SK-N-SH (cell line): Measurements from ENCODE around the gene LTF. TPM values are rescaled to one million over a fixed set of nuclear protein-coding genes. Genes with fewer than 3 reads are reported as not detected.

Experiments used
- CTCF ChIA-PET: fragments of 300-600, 350-600 bp; formaldehyde crosslinking; extraction: SDS; loops from one replicate; lab custom pipeline; 2021; lab: Yijun Ruan, JAX
- POLR2A ChIA-PET: fragments of 350-600 bp; sonication (Branson Sonifier 250); formaldehyde crosslinking; extraction: SDS; loops from one replicate; lab custom pipeline; 2020; ENCODE audit warnings: antibody characterized with exemption, inconsistent platforms; lab: Yijun Ruan, JAX
- DNase-seq: peaks from one replicate; pipeline ENCODE4 v3.0.0; 2012
- H2AFZ ChIP-seq: fragments of 200-600 bp; sonication (generic); 2 replicates; pipeline ENCODE4 v1.8.1; 2016; ENCODE audit warnings: antibody characterized with exemption, mild to moderate bottlenecking, low read depth
- H3F3A ChIP-seq: fragments of 200-600 bp; sonication (generic); replicated peaks from 2 replicates; pipeline ENCODE3; 2016; ENCODE audit warnings: antibody characterized with exemption, mild to moderate bottlenecking; ENCODE audit not compliant: insufficient read depth
- H3K27ac ChIP-seq, 2 experiments: fragments of 200-500 bp in 1 of 2; fragments of 200-600 bp in 1 of 2; sonication (Bioruptor generic) in 1 of 2; sonication (generic), shearing (Covaris generic) in 1 of 2; 2 replicates each; pipeline versions ENCODE4 v1.5.1 to v1.6.1; 2014 to 2016; ENCODE audit warnings: low read depth in 2 of 2, inconsistent platforms in 1 of 2, low read length in 1 of 2, mild to moderate bottlenecking in 1 of 2, mixed read lengths in 1 of 2
- H3K27me3 ChIP-seq: fragments of 200-600 bp; sonication (generic), shearing (Covaris generic); 2 replicates; pipeline ENCODE4 v1.6.1; 2016; ENCODE audit warnings: mixed run types; ENCODE audit not compliant: insufficient read depth
- H3K36me3 ChIP-seq, 2 experiments: fragments of 200-500 bp in 1 of 2; fragments of 200-600 bp in 1 of 2; sonication (Bioruptor generic) in 1 of 2; sonication (generic) in 1 of 2; replicated peaks in 1 of 2; 2 replicates each; pipeline versions ENCODE3 to v1.5.1; 2014 to 2016; ENCODE audit warnings: low read length in 1 of 2, mild to moderate bottlenecking in 1 of 2; ENCODE audit not compliant: insufficient read depth in 2 of 2, control insufficient read depth in 1 of 2
- H3K4me1 ChIP-seq, 2 experiments: fragments of 200-500 bp in 1 of 2; fragments of 200-600 bp in 1 of 2; sonication (Bioruptor generic) in 1 of 2; sonication (generic), shearing (Covaris generic) in 1 of 2; 2 replicates each; pipeline versions ENCODE4 v1.5.1 to v1.6.1; 2014 to 2016; ENCODE audit warnings: low read depth in 1 of 2, low read length in 1 of 2, mixed run types in 1 of 2; ENCODE audit not compliant: insufficient read depth in 2 of 2, control insufficient read depth in 1 of 2
- H3K4me2 ChIP-seq: fragments of 200-600 bp; sonication (generic), shearing (Covaris generic); 2 replicates; pipeline ENCODE4 v1.6.1; 2017; ENCODE audit warnings: mixed run types
- H3K4me3 ChIP-seq, 2 experiments: fragments of 200-500 bp in 1 of 2; fragments of 200-600 bp in 1 of 2; sonication (Bioruptor generic) in 1 of 2; sonication (generic), shearing (Covaris generic) in 1 of 2; 2 replicates each; pipeline versions ENCODE4 v1.5.1 to v1.8.1; 2014 to 2016; ENCODE audit warnings: low read depth in 2 of 2, inconsistent platforms in 1 of 2, low read length in 1 of 2, mild to moderate bottlenecking in 1 of 2, mixed read lengths in 1 of 2, moderate library complexity in 1 of 2
- H3K79me2 ChIP-seq: fragments of 200-600 bp; sonication (generic); 2 replicates; pipeline ENCODE4 v1.8.1; 2017; ENCODE audit warnings: mild to moderate bottlenecking; ENCODE audit not compliant: insufficient read depth
- H3K9ac ChIP-seq: fragments of 200-600 bp; sonication (generic); 2 replicates; pipeline ENCODE4 v1.6.1; 2017; ENCODE audit warnings: mixed run types
- H3K9me2 ChIP-seq: fragments of 200-600 bp; sonication (generic); 2 replicates; pipeline ENCODE4 v1.6.1; 2017; ENCODE audit warnings: mixed run types
- H3K9me3 ChIP-seq: fragments of 200-600 bp; sonication (generic); 2 replicates; pipeline ENCODE4 v1.6.1; 2017; ENCODE audit warnings: mixed run types, mild to moderate bottlenecking, moderate library complexity
- H4K20me1 ChIP-seq: fragments of 200-600 bp; sonication (generic); 2 replicates; pipeline ENCODE4 v1.6.1; 2017; ENCODE audit warnings: mild to moderate bottlenecking, mixed run types; ENCODE audit not compliant: insufficient read depth
- FOSL2 ChIP-seq: IDR thresholded peaks from 2 replicates; pipeline ENCODE4 v1.4.0; 2012; ENCODE audit warnings: low read depth, mild to moderate bottlenecking, moderate library complexity, borderline replicate concordance
- FOXM1 ChIP-seq: IDR thresholded peaks from 2 replicates; pipeline ENCODE4 v1.4.0; 2012; ENCODE audit warnings: low read depth, mild to moderate bottlenecking
- GABPA ChIP-seq: IDR thresholded peaks from 2 replicates; pipeline ENCODE4 v1.4.0; 2012; ENCODE audit warnings: low read depth, mild to moderate bottlenecking
- GATA2 ChIP-seq: sonication (generic); formaldehyde crosslinking; IDR thresholded peaks from 2 replicates; pipeline ENCODE4 v1.5.0; 2020; ENCODE audit warnings: mild to moderate bottlenecking, missing genetic modification reagents
- MEF2A ChIP-seq: IDR thresholded peaks from 2 replicates; pipeline ENCODE4 v1.4.0; 2012; ENCODE audit warnings: low read depth, borderline replicate concordance
- NFIC ChIP-seq: IDR thresholded peaks from 2 replicates; pipeline ENCODE4 v1.4.0; 2012; ENCODE audit warnings: borderline replicate concordance
- POLR2AphosphoS5 ChIP-seq: IDR thresholded peaks from 2 replicates; pipeline ENCODE4 v1.6.1; 2012; ENCODE audit warnings: low read depth, low read length
- RAD21 ChIP-seq: IDR thresholded peaks from 2 replicates; pipeline ENCODE4 v1.6.1; 2012; ENCODE audit warnings: mild to moderate bottlenecking, low read length
- RCOR1 ChIP-seq: fragments of 150-350 bp; IDR thresholded peaks from 2 replicates; pipeline ENCODE4 v1.6.1; 2017; ENCODE audit warnings: antibody characterized with exemption, low read length
- TAF1 ChIP-seq: IDR thresholded peaks from 2 replicates; pipeline ENCODE4 v1.6.1; 2012; ENCODE audit warnings: low read depth, mild to moderate bottlenecking, low read length, moderate library complexity, borderline replicate concordance
- TEAD4 ChIP-seq: IDR thresholded peaks from 2 replicates; pipeline ENCODE4 v1.4.0; 2012; ENCODE audit warnings: mild to moderate bottlenecking, borderline replicate concordance; ENCODE audit not compliant: insufficient read depth
- WGBS: methylation state at CpG from one replicate; pipeline ENCODE4 v1.1.6; 2017; ENCODE audit warnings: low lambda C conversion rate; 5-methylcytosine and 5-hydroxymethylcytosine counted together
- polyA plus RNA-seq, 3 experiments: library from polyadenylated mRNA; depleted of rRNA; stranded (reverse); fragments of >200 nt; gene quantifications; 2 replicates each; pipeline ENCODE4 v1.2.3, GENCODE V29; 2012
- TF ChIP-seq, protein P1 (sequence below): IDR thresholded peaks from 2 replicates; pipeline ENCODE4 v1.4.0; 2012; ENCODE audit warnings: low read depth, borderline replicate concordance
- TF ChIP-seq, protein P2 (sequence below): IDR thresholded peaks from 2 replicates; pipeline ENCODE4 v1.4.0; 2012; ENCODE audit warnings: low read depth, borderline replicate concordance
- TF ChIP-seq, protein P3 (sequence below): IDR thresholded peaks from 2 replicates; pipeline ENCODE4 v1.4.0; 2012; ENCODE audit warnings: low read depth
- TF ChIP-seq, protein P4 (sequence below): fragments of 150-350 bp; IDR thresholded peaks from 2 replicates; pipeline ENCODE4 v1.6.1; 2017; ENCODE audit warnings: antibody characterized with exemption, low read length, low read depth, borderline replicate concordance
- TF ChIP-seq, protein P5 (sequence below): fragments of 150-350 bp; IDR thresholded peaks from 2 replicates; pipeline ENCODE4 v1.6.1; 2016; ENCODE audit warnings: mild to moderate bottlenecking, low read depth, low read length
- TF ChIP-seq, protein P6 (sequence below): IDR thresholded peaks from 2 replicates; pipeline ENCODE4; 2012

LTF gene
- polyA plus RNA-seq, 1 of the 3 experiments (the other 2 are of a cell fraction) = not detected

DNA sequence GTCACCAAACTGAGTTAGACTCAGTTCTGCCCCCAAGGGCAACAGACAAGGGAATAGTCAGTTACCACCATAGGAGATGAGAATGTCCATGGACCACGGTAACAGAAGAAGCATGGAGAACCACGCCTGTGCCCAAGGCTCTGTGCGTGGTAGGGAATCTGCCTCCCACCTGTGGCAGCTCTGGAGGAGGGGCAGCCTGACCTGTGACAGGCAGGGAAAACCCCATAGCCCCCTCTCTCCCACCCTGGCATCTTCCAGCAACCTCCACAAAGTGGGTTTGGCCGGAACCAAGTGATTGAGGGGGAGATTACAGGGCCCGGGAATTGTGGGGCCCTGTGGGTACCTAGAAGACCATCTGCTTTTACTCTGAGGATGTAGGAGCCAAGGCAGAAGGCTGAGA, 14.3 kb upstream of the LTF start:
- no peak overlapping the region for H3K9ac ChIP-seq
- H3K4me2 ChIP-seq = no peak overlapping the region
- no peak for DNase-seq
- H3K27ac ChIP-seq = no peak overlapping the region
- POLR2A ChIA-PET = no interaction called here
- no peaks in the 10 kb centered on the region for H4K20me1 ChIP-seq
- no peak overlapping the region for H3K4me3 ChIP-seq
- peaks cover 7% of the 10 kb centered on the region; the same call in 1 of the 2 replicates for H3K27me3 ChIP-seq
- no peaks in the 10 kb centered on the region; the same call in 1 of the 2 replicates for H3K9me3 ChIP-seq
- H3K9me2 ChIP-seq = no peaks in the 10 kb centered on the region
- WGBS = 27% methylated on average over 4 of the region's 5 CpGs
- CTCF ChIA-PET = interaction anchor here (11.6 kb wide), 1 partner anchor 9 kb away, joined by 77 read pairs; no protein-coding TSS in a partner anchor
- no peak for TF ChIP-seq POLR2AphosphoS5
- no peak for TF ChIP-seq RAD21
- no peak for TF ChIP-seq TAF1
- no peak for TF ChIP-seq FOXM1
- TF ChIP-seq, protein P1, sequence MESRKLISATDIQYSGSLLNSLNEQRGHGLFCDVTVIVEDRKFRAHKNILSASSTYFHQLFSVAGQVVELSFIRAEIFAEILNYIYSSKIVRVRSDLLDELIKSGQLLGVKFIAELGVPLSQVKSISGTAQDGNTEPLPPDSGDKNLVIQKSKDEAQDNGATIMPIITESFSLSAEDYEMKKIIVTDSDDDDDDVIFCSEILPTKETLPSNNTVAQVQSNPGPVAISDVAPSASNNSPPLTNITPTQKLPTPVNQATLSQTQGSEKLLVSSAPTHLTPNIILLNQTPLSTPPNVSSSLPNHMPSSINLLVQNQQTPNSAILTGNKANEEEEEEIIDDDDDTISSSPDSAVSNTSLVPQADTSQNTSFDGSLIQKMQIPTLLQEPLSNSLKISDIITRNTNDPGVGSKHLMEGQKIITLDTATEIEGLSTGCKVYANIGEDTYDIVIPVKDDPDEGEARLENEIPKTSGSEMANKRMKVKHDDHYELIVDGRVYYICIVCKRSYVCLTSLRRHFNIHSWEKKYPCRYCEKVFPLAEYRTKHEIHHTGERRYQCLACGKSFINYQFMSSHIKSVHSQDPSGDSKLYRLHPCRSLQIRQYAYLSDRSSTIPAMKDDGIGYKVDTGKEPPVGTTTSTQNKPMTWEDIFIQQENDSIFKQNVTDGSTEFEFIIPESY = no peak
- TF ChIP-seq, protein P2, sequence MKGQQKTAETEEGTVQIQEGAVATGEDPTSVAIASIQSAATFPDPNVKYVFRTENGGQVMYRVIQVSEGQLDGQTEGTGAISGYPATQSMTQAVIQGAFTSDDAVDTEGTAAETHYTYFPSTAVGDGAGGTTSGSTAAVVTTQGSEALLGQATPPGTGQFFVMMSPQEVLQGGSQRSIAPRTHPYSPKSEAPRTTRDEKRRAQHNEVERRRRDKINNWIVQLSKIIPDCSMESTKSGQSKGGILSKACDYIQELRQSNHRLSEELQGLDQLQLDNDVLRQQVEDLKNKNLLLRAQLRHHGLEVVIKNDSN = no peak
- no peak for TF ChIP-seq NFIC
- TF ChIP-seq GABPA = no peak
- no peak for TF ChIP-seq RCOR1
- TF ChIP-seq, protein P3, sequence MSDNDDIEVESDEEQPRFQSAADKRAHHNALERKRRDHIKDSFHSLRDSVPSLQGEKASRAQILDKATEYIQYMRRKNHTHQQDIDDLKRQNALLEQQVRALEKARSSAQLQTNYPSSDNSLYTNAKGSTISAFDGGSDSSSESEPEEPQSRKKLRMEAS = no peak
- TF ChIP-seq, protein P4, sequence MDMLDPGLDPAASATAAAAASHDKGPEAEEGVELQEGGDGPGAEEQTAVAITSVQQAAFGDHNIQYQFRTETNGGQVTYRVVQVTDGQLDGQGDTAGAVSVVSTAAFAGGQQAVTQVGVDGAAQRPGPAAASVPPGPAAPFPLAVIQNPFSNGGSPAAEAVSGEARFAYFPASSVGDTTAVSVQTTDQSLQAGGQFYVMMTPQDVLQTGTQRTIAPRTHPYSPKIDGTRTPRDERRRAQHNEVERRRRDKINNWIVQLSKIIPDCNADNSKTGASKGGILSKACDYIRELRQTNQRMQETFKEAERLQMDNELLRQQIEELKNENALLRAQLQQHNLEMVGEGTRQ = no peak
- no peak for TF ChIP-seq GATA2 (CRISPR knock-in tag)
- TF ChIP-seq, protein P5, sequence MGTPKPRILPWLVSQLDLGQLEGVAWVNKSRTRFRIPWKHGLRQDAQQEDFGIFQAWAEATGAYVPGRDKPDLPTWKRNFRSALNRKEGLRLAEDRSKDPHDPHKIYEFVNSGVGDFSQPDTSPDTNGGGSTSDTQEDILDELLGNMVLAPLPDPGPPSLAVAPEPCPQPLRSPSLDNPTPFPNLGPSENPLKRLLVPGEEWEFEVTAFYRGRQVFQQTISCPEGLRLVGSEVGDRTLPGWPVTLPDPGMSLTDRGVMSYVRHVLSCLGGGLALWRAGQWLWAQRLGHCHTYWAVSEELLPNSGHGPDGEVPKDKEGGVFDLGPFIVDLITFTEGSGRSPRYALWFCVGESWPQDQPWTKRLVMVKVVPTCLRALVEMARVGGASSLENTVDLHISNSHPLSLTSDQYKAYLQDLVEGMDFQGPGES = no peak
- no peak for TF ChIP-seq MEF2A
- TF ChIP-seq TEAD4 = no peak
- TF ChIP-seq, protein P6, sequence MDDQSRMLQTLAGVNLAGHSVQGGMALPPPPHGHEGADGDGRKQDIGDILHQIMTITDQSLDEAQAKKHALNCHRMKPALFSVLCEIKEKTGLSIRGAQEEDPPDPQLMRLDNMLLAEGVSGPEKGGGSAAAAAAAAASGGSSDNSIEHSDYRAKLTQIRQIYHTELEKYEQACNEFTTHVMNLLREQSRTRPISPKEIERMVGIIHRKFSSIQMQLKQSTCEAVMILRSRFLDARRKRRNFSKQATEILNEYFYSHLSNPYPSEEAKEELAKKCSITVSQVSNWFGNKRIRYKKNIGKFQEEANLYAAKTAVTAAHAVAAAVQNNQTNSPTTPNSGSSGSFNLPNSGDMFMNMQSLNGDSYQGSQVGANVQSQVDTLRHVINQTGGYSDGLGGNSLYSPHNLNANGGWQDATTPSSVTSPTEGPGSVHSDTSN = no peak
- TF ChIP-seq FOSL2 = no peak
- no peaks in the 10 kb centered on the region for H3K4me1 ChIP-seq
- H3F3A ChIP-seq = no peaks in the 10 kb centered on the region
- H3K36me3 ChIP-seq = no peaks in the 10 kb centered on the region
- H3K79me2 ChIP-seq = no peaks in the 10 kb centered on the region
- H2AFZ ChIP-seq = no peak overlapping the region
